GM10266 (cell line): ENCODE data around the gene ATP8B3.

Source experiments
- DNase-seq: peaks from one replicate; pipeline ENCODE4 v3.0.0; 2012; ENCODE audit errors: extremely low spot score
- CTCF ChIP-seq: IDR thresholded peaks from 2 replicates; pipeline ENCODE4 v1.5.1; 2012; ENCODE audit warnings: mild to moderate bottlenecking, low read depth; ENCODE audit not compliant: control insufficient read depth, insufficient read depth; ENCODE audit errors: missing control alignments

ATP8B3 gene

DNA sequence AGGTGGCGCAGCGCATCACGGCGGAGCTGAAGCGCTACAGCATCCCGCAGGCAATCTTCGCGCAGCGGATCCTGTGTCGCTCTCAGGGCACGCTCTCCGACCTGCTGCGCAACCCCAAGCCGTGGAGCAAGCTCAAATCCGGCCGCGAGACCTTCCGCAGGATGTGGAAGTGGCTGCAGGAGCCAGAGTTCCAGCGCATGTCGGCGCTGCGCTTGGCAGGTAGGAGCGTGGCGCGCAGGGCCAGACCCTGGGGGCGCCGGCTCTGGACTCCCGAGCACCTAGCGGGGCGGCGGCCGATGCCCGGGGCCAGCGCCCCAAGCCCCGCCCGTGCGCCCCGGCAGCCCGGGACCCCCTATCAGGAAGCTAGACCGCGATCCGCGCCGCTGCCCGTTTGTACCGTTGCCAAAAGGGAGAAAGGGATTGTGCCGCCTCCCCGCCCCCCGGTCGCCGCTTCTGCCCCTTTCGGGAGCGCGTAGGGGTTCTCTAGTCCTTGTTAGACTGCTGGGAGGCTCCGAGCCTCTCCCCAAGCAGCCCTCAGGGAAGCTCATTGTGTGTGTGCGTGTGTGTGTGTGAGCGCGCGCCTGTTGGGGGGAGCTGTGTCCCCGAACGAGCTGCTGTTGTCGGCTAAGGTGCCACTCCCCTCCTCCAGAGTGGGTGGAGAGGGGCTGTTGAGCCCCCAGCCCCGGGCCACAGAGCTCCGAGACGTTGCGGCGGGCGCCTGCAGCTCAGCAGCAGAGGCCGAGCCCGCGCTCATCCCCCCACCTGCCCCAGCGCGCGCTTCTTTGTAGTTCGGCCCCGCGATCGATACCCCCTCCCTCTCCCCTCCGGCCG lies 57.2 kb downstream of the ATP8B3 start:
- TF ChIP-seq CTCF, result no peak
- no peak for DNase-seq

DNA sequence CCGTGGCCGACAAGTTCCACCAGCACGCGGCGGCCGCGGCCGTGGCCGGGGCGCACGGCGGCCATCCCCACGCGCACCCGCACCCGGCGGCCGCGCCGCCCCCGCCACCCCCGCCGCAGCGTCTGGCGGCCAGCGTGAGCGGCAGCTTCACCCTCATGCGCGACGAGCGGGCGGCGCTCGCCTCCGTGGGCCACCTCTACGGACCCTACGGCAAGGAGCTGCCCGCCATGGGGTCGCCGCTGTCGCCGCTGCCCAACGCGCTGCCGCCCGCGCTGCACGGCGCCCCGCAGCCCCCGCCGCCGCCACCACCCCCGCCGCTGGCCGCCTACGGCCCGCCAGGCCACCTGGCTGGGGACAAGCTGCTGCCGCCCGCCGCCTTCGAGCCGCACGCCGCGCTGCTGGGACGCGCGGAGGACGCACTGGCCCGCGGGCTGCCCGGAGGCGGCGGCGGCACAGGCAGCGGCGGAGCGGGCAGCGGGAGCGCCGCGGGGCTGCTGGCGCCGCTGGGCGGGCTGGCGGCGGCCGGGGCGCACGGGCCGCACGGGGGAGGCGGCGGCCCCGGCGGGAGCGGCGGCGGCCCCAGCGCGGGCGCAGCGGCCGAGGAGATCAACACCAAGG lies 57.9 kb downstream of the ATP8B3 start:
- no peak for TF ChIP-seq CTCF
- DNase-seq, result no peak

DNA sequence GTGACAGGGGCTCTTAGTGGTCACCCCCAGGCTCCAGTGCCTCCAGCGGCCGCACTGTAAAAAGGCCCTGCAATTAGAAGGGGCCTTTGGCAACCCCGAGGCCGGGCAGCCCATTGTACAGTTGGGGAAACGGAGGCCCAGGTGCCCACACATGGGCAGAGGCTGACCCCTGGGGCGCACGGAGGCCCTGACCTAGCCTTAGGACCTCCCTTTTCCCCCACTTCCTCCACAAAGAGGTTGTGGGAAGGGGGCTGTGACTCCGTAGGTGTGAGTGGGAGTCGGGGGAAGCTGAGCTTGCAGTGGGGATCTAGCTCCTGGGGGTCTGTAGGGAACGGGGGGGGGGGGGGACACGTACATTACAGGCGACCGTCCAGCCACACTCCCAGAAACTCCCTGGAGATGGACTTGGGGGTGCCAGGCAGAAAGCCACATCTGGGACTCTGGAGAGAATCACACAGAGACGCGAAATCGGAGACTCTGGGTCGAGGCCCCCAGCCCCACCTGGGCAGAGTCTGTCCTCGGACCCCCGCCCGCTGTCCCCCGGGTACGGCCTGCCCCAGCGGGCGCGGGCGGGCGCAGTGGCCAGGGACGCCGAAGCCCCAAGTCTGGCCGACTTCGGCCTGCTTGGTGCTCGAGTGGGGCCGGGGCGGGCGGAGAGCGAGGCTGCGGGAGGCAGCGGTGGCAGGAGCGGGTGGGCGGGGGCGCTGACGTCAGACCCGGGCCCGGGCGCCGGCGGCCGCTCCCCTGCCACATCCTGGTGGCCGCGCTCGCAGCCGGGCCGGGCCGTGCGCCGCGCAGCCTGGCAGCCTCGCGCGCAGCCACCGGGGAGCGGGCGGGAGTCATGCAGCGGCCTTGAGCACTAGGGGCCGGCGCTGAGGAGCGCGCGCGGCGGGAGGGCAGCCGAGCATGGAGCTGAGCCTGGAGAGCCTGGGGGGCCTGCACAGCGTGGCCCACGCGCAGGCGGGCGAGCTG lies 59.0 kb downstream of the ATP8B3 start, which contains the start of gene ONECUT3:
TSS of gene ONECUT3 (plus strand) at position 750 of the 972 bp plus-strand sequence. CDS start at position 907, 157 bp downstream.
- TF ChIP-seq CTCF, result no peak
- DNase-seq, result no peak

GRCh38 chr19:1752009-1752756 lies 59.9 kb downstream of the ATP8B3 start:
- no peak for DNase-seq
- no peak for TF ChIP-seq CTCF

DNA sequence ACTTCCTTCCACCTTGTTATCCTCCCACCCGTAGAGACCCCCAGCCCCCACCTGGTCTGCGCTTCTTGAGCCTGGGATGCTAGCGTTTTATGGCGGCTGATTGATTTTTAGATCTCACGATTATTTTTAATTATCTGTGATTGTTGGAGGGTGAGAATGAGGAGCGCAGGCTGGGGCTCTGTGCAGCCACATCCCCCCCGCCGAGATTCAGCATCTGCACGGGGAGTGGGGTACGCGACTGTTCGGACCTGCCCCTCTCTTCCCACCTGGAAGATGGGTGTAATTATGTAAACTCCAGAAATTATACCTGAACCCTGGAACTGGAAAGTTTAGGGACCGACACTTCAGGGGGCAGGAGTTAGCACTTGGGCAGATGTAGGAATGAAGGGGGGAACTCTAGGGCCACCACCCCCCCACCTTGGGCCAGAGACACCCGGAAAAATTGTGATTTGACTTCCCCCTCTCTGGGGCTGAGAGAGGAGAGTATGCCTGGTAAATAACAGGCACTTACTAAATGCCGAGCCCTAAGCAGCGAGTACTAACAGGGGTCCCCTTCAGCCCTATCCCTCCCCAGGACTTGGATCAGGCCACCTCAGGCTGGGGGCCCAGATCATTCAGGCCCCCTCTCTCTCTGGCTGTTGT lies 60.6 kb downstream of the ATP8B3 start:
- TF ChIP-seq CTCF, result no peak

DNA sequence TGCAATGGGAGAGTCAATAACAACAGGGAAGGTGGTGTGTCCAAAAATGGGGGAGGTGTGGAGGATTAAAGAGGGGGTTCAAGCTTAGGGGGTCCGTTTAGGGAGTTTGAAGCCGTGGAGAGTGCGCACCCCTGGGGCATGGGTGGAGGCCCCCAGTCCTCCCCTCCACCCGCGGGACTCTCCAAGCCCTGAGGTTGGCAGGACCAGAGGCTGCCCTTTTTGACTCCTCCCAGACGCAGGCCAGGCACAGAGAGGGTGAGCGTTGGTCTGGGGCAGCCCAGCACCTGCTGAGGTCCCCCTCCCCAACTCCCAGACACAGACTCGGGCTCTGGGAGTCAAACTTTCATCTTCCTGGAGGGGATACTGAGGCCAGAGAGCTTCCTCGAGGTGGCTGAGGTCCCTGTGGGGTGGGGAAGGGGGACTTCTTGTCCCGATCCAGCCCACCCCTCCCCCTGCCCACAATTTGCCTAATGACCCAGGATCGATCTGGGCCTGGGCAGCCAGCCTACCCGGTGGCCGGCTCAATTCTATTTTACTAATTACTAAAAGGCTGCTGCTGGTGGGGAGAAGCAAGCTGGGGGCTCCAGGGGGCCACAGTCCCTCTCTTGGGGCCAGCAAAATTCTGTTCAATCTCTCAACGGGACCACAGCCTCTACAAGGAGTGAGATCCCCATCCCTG lies 61.6 kb downstream of the ATP8B3 start:
- TF ChIP-seq CTCF, result no peak
- DNase-seq, result no peak

More for the DNA sequence above, 60.6 kb downstream of the ATP8B3 start:
- DNase-seq, result no peak
